H9 (cell line): ENCODE results near the gene MYO18B. TPM values are rescaled to one million over a fixed set of nuclear protein-coding genes. Genes with fewer than 3 reads are reported as not detected.

Experiments
- DNase-seq: peaks from one replicate; pipeline ENCODE4 v3.0.0-alpha.2; 2017
- H2AFZ ChIP-seq: one replicate; pipeline ENCODE4 v1.6.1; 2013; ENCODE audit warnings: mild to moderate bottlenecking, low read length, control low read depth, moderate library complexity
- H2AK5ac ChIP-seq: 2 replicates; pipeline ENCODE4 v1.6.1; 2013; ENCODE audit warnings: low read length, control low read depth, mixed read lengths; ENCODE audit not compliant: insufficient read length
- H2BK120ac ChIP-seq: one replicate; pipeline ENCODE4 v1.6.1; 2013; ENCODE audit warnings: low read depth, mild to moderate bottlenecking, low read length, control low read depth, inconsistent platforms; ENCODE audit not compliant: poor library complexity, severe bottlenecking
- H2BK12ac ChIP-seq: 2 replicates; pipeline ENCODE4 v1.6.1; 2013; ENCODE audit warnings: low read length, control low read depth, mixed read lengths, low read depth; ENCODE audit not compliant: insufficient read length
- H2BK15ac ChIP-seq: 2 replicates; pipeline ENCODE4 v1.6.1; 2013; ENCODE audit warnings: low read depth, low read length, control low read depth
- H2BK20ac ChIP-seq: one replicate; pipeline ENCODE4 v1.6.1; 2013; ENCODE audit warnings: low read depth, mild to moderate bottlenecking, low read length, control low read depth, inconsistent platforms; ENCODE audit not compliant: poor library complexity, severe bottlenecking
- H2BK5ac ChIP-seq: 2 replicates; pipeline ENCODE4 v1.6.1; 2013; ENCODE audit warnings: low read length, control low read depth, mixed read lengths; ENCODE audit not compliant: insufficient read length
- H3K14ac ChIP-seq: 2 replicates; pipeline ENCODE4 v1.6.1; 2013; ENCODE audit warnings: low read length, control low read depth; ENCODE audit not compliant: insufficient read depth
- H3K18ac ChIP-seq: 2 replicates; pipeline ENCODE4 v1.6.1; 2013; ENCODE audit warnings: low read depth, mild to moderate bottlenecking, mixed read lengths, low read length, control low read depth; ENCODE audit not compliant: insufficient read length
- H3K23ac ChIP-seq: 2 replicates; pipeline ENCODE4 v1.6.1; 2013; ENCODE audit warnings: low read length, control low read depth, mixed read lengths, low read depth; ENCODE audit not compliant: insufficient read length
- H3K23me2 ChIP-seq: 2 replicates; pipeline ENCODE4 v1.6.1; 2013; ENCODE audit warnings: low read depth, mild to moderate bottlenecking, mixed read lengths, low read length, control low read depth; ENCODE audit not compliant: insufficient read length, poor library complexity, severe bottlenecking
- H3K27ac ChIP-seq: 2 replicates; pipeline ENCODE4 v1.5.1; 2013; ENCODE audit warnings: low read length, control low read depth, mixed read lengths, low read depth; ENCODE audit not compliant: insufficient read length
- H3K27me3 ChIP-seq: 2 replicates; pipeline ENCODE4 v1.6.1; 2013; ENCODE audit warnings: low read length, control low read depth, inconsistent platforms; ENCODE audit not compliant: insufficient read depth
- H3K4ac ChIP-seq: 2 replicates; pipeline ENCODE4 v1.6.1; 2013; ENCODE audit warnings: low read depth, mild to moderate bottlenecking, control low read depth, inconsistent platforms, low read length, moderate library complexity
- H3K4me1 ChIP-seq: 2 replicates; pipeline ENCODE4 v1.6.1; 2013; ENCODE audit warnings: low read length, control low read depth, inconsistent platforms; ENCODE audit not compliant: insufficient read depth
- H3K4me2 ChIP-seq: 2 replicates; pipeline ENCODE4 v1.6.1; 2013; ENCODE audit warnings: low read length, control low read depth, mixed read lengths; ENCODE audit not compliant: insufficient read length, insufficient read depth
- H3K56ac ChIP-seq: 2 replicates; pipeline ENCODE4 v1.6.1; 2013; ENCODE audit warnings: low read depth, mild to moderate bottlenecking, mixed read lengths, low read length, control low read depth; ENCODE audit not compliant: insufficient read length
- H3K79me1 ChIP-seq: 2 replicates; pipeline ENCODE4 v1.6.1; 2013; ENCODE audit warnings: low read depth, mild to moderate bottlenecking, moderate library complexity, low read length, control low read depth, inconsistent platforms; ENCODE audit not compliant: insufficient read depth, poor library complexity, severe bottlenecking
- H3K79me2 ChIP-seq: 2 replicates; pipeline ENCODE4 v1.6.1; 2013; ENCODE audit warnings: low read length, control low read depth, inconsistent platforms; ENCODE audit not compliant: insufficient read depth
- H3K9ac ChIP-seq: 2 replicates; pipeline ENCODE4 v1.6.1; 2013; ENCODE audit warnings: low read length, control low read depth, mixed read lengths; ENCODE audit not compliant: insufficient read length; ENCODE audit errors: extremely low read depth
- H3K9me3 ChIP-seq: one replicate; pipeline ENCODE4 v1.6.1; 2013; ENCODE audit warnings: low read depth, low read length, inconsistent platforms; ENCODE audit not compliant: control insufficient read depth
- H3T11ph ChIP-seq: one replicate; pipeline ENCODE4 v1.6.1; 2013; ENCODE audit warnings: mild to moderate bottlenecking, low read length, control low read depth, inconsistent platforms
- H4K20me1 ChIP-seq: one replicate; pipeline ENCODE4 v1.6.1; 2013; ENCODE audit not compliant: control insufficient read depth, insufficient read length, insufficient read depth
- H4K5ac ChIP-seq: 2 replicates; pipeline ENCODE4 v1.6.1; 2013; ENCODE audit warnings: low read depth, mild to moderate bottlenecking, mixed read lengths, low read length, control low read depth; ENCODE audit not compliant: insufficient read length
- H4K8ac ChIP-seq: replicated peaks from 2 replicates; pipeline ENCODE4 v1.6.1; 2013; ENCODE audit warnings: low read length, control low read depth, mixed read lengths, low read depth; ENCODE audit not compliant: insufficient read length
- H4K91ac ChIP-seq: 2 replicates; pipeline ENCODE4 v1.6.1; 2013; ENCODE audit warnings: low read depth, mild to moderate bottlenecking, moderate library complexity, mixed read lengths, low read length, control low read depth; ENCODE audit not compliant: insufficient read length
- H3K27ac Mint-ChIP-seq, 3 experiments: 2 replicates in 2 of 3; 3 replicates in 1 of 3; pipeline ENCODE4 v1.8.0; 2020 to 2021; ENCODE audit warnings: mixed read lengths in 3 of 3, mild to moderate bottlenecking in 1 of 3, moderate library complexity in 1 of 3
- H3K27me3 Mint-ChIP-seq: 2 replicates; pipeline ENCODE4 v1.8.0; 2021; ENCODE audit warnings: low read depth, mild to moderate bottlenecking, moderate library complexity, mixed read lengths
- H3K36me3 Mint-ChIP-seq, 3 experiments: 2 replicates in 2 of 3; 3 replicates in 1 of 3; pipeline ENCODE4 v1.8.0; 2020 to 2021; ENCODE audit warnings: low read depth in 3 of 3, mixed read lengths in 3 of 3; ENCODE audit not compliant: insufficient read depth in 1 of 3
- H3K4me1 Mint-ChIP-seq, 2 experiments: 2 replicates each; pipeline ENCODE4 v1.8.0; 2020; ENCODE audit warnings: mixed read lengths in 2 of 2
- H3K4me3 Mint-ChIP-seq, 2 experiments: 2 replicates in 1 of 2; 3 replicates in 1 of 2; pipeline ENCODE4 v1.8.0; 2020 to 2021; ENCODE audit warnings: mild to moderate bottlenecking in 2 of 2, mixed read lengths in 2 of 2, moderate library complexity in 1 of 2
- H3K9me3 Mint-ChIP-seq, 2 experiments: 2 replicates in 1 of 2; 3 replicates in 1 of 2; pipeline ENCODE4 v1.8.0; 2020; ENCODE audit warnings: mild to moderate bottlenecking in 2 of 2, mixed read lengths in 2 of 2, moderate library complexity in 1 of 2
- WGBS: extraction: QIAGEN DNeasy Blood & Tissue Kit; methylation state at CpG from one replicate; pipeline ENCODE4 v1.1.7; 2013; ENCODE audit warnings: missing lambda C conversion rate, low lambda C conversion rate, mixed read lengths; ENCODE audit not compliant: insufficient read length; ENCODE audit errors: extremely low coverage; 5-methylcytosine and 5-hydroxymethylcytosine counted together
- total RNA-seq: library from RNA; stranded (reverse); gene quantifications from 2 replicates; pipeline ENCODE4 v1.2.1, GENCODE V29; 2021
- TF ChIP-seq, protein P1 (sequence below): fragments of 200-600 bp; sonication (generic); conservative IDR thresholded peaks from 3 replicates; pipeline ENCODE4 v1.8.0; 2021; ENCODE audit warnings: antibody characterized with exemption, mild to moderate bottlenecking

The MYO18B gene
- total RNA-seq, 1 experiment from 2014 or later: 0.46 TPM

DNA sequence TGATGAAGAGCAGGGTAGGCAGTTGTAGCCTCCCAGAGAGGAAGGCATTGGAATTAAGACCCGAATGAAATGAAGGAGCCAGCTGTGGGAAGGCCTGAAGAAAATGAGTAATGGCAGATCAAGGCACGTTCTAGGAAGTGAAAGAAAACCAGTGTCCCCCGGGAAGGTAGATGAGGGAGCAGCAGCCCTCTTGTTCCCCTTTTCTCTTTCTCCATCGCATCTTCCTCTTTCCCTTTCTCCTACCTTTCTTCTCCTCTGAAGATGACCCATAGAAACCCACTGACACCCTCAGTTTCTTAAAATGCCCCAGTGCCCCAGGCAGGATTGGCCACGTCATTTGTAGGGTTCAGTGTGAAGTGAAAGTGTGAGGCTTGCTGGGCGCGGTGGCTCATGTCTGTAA is 254.7 kb downstream of the MYO18B start:
- Histone ChIP-seq H3K27me3 (no peaks in the 10 kb centered on the region), H3T11ph (no peak overlapping the region), H3K79me1 (no peaks in the 10 kb centered on the region), H3K4me2 (no peak overlapping the region), H2AK5ac (no peak overlapping the region), H3K9me3 (no peaks in the 10 kb centered on the region), H3K23ac (no peak overlapping the region), H3K79me2 (no peaks in the 10 kb centered on the region), H3K4me1 (no peaks in the 10 kb centered on the region), H3K4ac (no peak overlapping the region), H3K9ac (no peak overlapping the region), H2BK120ac (no peak overlapping the region), H3K14ac (no peak overlapping the region), H3K56ac (no peak overlapping the region), H2AFZ (no peak overlapping the region), H2BK5ac (no peak overlapping the region), H4K20me1 (no peaks in the 10 kb centered on the region), H3K18ac (no peak overlapping the region), H4K8ac (no peak overlapping the region), H4K5ac (no peak overlapping the region), H3K23me2 (no peaks in the 10 kb centered on the region), H2BK12ac (no peak overlapping the region), H4K91ac (no peak overlapping the region), H2BK20ac (no peak overlapping the region), H3K27ac (no peak overlapping the region), H2BK15ac (no peak overlapping the region)
- H3K4me3 Mint-ChIP-seq: no peak overlapping the region
- H3K27me3 Mint-ChIP-seq: peaks cover 4% of the 10 kb centered on the region
- no CpG with 5 or more reads among the region's 7 CpGs for WGBS
- TF ChIP-seq, protein P1, sequence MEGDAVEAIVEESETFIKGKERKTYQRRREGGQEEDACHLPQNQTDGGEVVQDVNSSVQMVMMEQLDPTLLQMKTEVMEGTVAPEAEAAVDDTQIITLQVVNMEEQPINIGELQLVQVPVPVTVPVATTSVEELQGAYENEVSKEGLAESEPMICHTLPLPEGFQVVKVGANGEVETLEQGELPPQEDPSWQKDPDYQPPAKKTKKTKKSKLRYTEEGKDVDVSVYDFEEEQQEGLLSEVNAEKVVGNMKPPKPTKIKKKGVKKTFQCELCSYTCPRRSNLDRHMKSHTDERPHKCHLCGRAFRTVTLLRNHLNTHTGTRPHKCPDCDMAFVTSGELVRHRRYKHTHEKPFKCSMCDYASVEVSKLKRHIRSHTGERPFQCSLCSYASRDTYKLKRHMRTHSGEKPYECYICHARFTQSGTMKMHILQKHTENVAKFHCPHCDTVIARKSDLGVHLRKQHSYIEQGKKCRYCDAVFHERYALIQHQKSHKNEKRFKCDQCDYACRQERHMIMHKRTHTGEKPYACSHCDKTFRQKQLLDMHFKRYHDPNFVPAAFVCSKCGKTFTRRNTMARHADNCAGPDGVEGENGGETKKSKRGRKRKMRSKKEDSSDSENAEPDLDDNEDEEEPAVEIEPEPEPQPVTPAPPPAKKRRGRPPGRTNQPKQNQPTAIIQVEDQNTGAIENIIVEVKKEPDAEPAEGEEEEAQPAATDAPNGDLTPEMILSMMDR: no peak
- H3K36me3 Mint-ChIP-seq: no peaks in the 10 kb centered on the region
- no peaks in the 10 kb centered on the region for H3K9me3 Mint-ChIP-seq
- no peak overlapping the region for H3K27ac Mint-ChIP-seq
- no peak for DNase-seq
- H3K4me1 Mint-ChIP-seq: peaks cover 12 to 15% of the 10 kb centered on the region in 2 experiments
